Esophagus squamous epithelium (tissue), 5 donors: ENCODE measurements around the gene DNAH9. TPM values are rescaled to one million over a fixed set of nuclear protein-coding genes. Genes with fewer than 3 reads are reported as not detected.

Experiments
- DNase-seq: peaks from one replicate; lab custom pipeline; 2025; lab: John Stamatoyannopoulos, UW
- H3K27ac ChIP-seq, 4 donors: fragments of 200-600 bp; sonication (generic); one replicate each; pipeline ENCODE4 v1.5.1; 2016 to 2019; ENCODE audit warnings: mild to moderate bottlenecking in 1 of 4
- H3K27me3 ChIP-seq, 4 donors: fragments of 200-600 bp; sonication (generic); 1 replicate in 3 of 4; 2 replicates in 1 of 4; pipeline versions ENCODE4 v1.5.1 to v1.6.0; 2017 to 2021; ENCODE audit warnings: antibody characterized with exemption in 1 of 4
- H3K36me3 ChIP-seq, 3 donors: fragments of 200-600 bp; sonication (generic); one replicate each; pipeline ENCODE4 v1.5.1; 2016 to 2019
- H3K4me1 ChIP-seq, 3 donors: fragments of 200-600 bp; sonication (generic); one replicate each; pipeline ENCODE4 v1.5.1; 2017 to 2019
- H3K4me3 ChIP-seq, 4 donors: fragments of 200-600 bp; sonication (generic); 1 replicate in 3 of 4; 2 replicates in 1 of 4; pipeline ENCODE4 v1.5.1; 2016 to 2019; ENCODE audit warnings: mild to moderate bottlenecking in 2 of 4, moderate library complexity in 1 of 4
- H3K9me3 ChIP-seq, 3 donors: fragments of 200-600 bp; sonication (generic); one replicate each; pipeline ENCODE4 v1.5.1; 2016 to 2019
- CTCF ChIP-seq, 6 experiments: fragments of 450-650 bp in 4 of 6; fragments of 200-600 bp in 2 of 6; sonication (generic) in 2 of 6; IDR thresholded peaks; one replicate each; pipeline ENCODE4 v1.5.1; 2016 to 2019; ENCODE audit warnings: antibody characterized with exemption in 6 of 6, mild to moderate bottlenecking in 4 of 6, moderate library complexity in 4 of 6
- POLR2A ChIP-seq, 4 donors: fragments of 450-650 bp; IDR thresholded peaks; one replicate each; pipeline ENCODE4 v1.6.1; 2017; ENCODE audit warnings: antibody characterized with exemption in 4 of 4, mild to moderate bottlenecking in 4 of 4, moderate library complexity in 3 of 4
- WGBS, 2 donors: methylation state at CpG; one replicate each; pipeline ENCODE4 v1.1.5; 2018; 5-methylcytosine and 5-hydroxymethylcytosine counted together
- intact Hi-C: fragments of 100-400 bp; cut with DNase I; formaldehyde crosslinking; loops from one replicate; pipeline ENCODE4 v1.15.0; 2022
- total RNA-seq, 4 donors: library from RNA; depleted of rRNA; stranded (reverse); fragments of >200 nt; gene quantifications; one replicate each; pipeline ENCODE4 v1.1.0, GENCODE V29; 2016
- donor health status: DM: yes; HTN: yes; CAD: no.

Gene DNAH9
- total RNA-seq, 4 donors from 2014 or later: 0.18 to 0.61 (median 0.29) TPM

GRCh38 chr17:11561281-11561680 is 37.0 kb upstream of the DNAH9 start:
- Histone ChIP-seq H3K27me3 (peaks cover 0 to 9% (median 0%) of the 10 kb centered on the region in 4 donors), H3K4me3 (no peak overlapping the region), H3K4me1 (no peaks in the 10 kb centered on the region), H3K36me3 (no peaks in the 10 kb centered on the region), H3K27ac (no peak overlapping the region), H3K9me3 (no peaks in the 10 kb centered on the region)
- WGBS, 2 donors: 47 to 50% methylated on average over 1 of the region's 1 CpG
- intact Hi-C loops: no loop called here
- DNase-seq: no peak
- TF ChIP-seq POLR2A (IDR thresholded peaks at IDR 0.05) (no peak), CTCF (IDR thresholded peaks at IDR 0.05) (no peak)

DNA sequence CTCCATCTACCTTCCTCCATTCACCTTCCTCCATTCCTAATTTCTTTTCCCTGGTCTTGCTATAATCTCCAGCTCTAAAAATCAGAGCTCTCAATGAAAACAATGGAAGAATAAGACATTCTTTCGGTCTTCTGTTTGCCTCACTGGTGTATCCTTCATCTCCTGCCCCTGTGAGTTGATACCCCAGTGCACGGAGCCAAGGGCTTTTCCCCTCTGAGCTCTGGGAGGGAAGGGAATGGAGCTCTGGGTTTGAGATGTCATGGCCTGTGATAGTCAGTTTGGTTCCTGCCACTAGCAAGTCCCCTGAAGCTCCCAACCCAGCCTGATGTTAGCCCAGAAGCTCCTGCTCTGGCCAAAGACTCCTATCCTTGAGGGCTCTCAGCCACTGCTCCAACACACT is 36.6 kb upstream of the DNAH9 start:
- Histone ChIP-seq H3K9me3 (no peaks in the 10 kb centered on the region), H3K27me3 (peaks cover 0 to 9% (median 0%) of the 10 kb centered on the region in 4 donors), H3K27ac (no peak overlapping the region), H3K4me3 (no peak overlapping the region), H3K4me1 (no peaks in the 10 kb centered on the region), H3K36me3 (no peaks in the 10 kb centered on the region)
- no peak for TF ChIP-seq POLR2A (IDR thresholded peaks at IDR 0.05)
- TF ChIP-seq CTCF (IDR thresholded peaks at IDR 0.05): no peak
- intact Hi-C loops: no loop called here
- 75 to 81% methylated on average over 2 of the region's 2 CpGs for WGBS, 2 donors
- no peak for DNase-seq

DNA sequence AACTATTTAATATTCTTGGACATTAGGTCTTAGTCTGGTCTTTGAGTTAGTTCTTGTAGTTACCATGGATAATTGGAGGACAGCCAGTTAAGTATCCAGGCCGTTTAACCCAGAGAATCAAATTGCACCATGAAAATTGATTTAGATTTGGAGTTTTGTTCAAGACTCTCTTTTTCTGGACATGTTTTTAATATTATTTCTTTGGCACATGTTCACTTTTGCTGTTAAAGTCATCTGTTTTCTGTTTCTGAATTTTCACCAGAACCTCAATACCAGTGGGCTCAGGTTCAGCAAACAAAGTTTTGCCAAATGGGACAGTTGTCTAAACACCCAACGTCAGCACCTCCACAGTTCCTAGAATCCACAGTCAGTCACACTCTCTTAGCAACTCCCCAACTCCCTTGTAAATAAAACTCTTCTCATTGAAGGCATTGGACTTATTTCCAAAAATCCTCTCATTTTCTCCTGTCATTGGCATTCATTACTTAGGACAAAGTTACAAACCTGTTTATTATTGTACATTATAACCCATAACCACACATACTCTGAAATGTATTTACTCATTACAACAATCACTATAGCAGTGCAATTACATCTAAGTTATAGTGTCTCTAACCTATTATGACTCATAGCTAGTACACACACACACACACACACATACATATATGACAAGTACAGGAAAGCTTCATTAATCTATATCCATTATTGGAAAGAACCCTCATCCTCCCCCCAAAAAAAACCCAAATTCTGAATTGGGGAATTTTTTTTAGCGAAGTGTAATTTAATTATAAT is 33.5 kb upstream of the DNAH9 start:
- no peaks in the 10 kb centered on the region for H3K4me1 ChIP-seq
- DNase-seq: no peak
- intact Hi-C loops: no loop called here
- peaks cover 0 to 5% (median 0%) of the 10 kb centered on the region in 4 donors for H3K27me3 ChIP-seq
- no peaks in the 10 kb centered on the region for H3K36me3 ChIP-seq
- no peaks in the 10 kb centered on the region for H3K9me3 ChIP-seq
- TF ChIP-seq POLR2A (IDR thresholded peaks at IDR 0.05): no peak
- TF ChIP-seq CTCF (IDR thresholded peaks at IDR 0.05): no peak
- 34 to 35% methylated on average over 3 of the region's 3 CpGs for WGBS, 2 donors
- H3K27ac ChIP-seq: no peak overlapping the region
- no peak overlapping the region for H3K4me3 ChIP-seq

DNA sequence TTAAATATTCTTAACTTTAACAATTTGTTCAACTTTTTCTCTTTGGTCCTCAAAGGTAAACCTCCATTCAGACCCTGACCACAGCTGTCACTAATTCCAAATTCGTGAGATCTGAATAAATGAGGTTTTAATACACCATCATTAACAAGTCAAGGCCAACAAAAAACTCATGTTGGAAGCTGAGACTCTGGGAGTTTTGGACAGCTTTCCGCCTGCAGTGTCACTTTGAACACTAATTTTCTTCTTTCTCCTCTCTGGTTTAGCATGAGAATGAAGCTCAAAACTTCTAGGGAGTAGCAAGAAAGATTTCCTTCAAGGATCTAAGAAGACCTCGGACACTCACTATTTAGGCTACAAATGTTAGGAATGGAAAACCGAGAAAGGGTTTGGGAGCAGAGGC is 32.7 kb upstream of the DNAH9 start:
- intact Hi-C loops: no loop called here
- H3K36me3 ChIP-seq: no peaks in the 10 kb centered on the region
- TF ChIP-seq CTCF (IDR thresholded peaks at IDR 0.05): no peak
- TF ChIP-seq POLR2A (IDR thresholded peaks at IDR 0.05): no peak
- no peaks in the 10 kb centered on the region for H3K9me3 ChIP-seq
- no peaks in the 10 kb centered on the region for H3K27me3 ChIP-seq
- 46 to 58% methylated on average over 4 of the region's 4 CpGs for whole genome bisulfite sequencing, 2 donors
- H3K27ac ChIP-seq: no peak overlapping the region
- H3K4me3 ChIP-seq: no peak overlapping the region
- DNase-seq: no peak
- no peaks in the 10 kb centered on the region for H3K4me1 ChIP-seq

- Histone ChIP-seq H3K9me3 (no peaks in the 10 kb centered on the region), H3K27me3 (no peaks in the 10 kb centered on the region), H3K36me3 (no peaks in the 10 kb centered on the region), H3K4me1 (no peaks in the 10 kb centered on the region), H3K27ac (no peak overlapping the region), H3K4me3 (no peak overlapping the region)
- no peak for DNase-seq
- intact Hi-C loops: no loop called here
- TF ChIP-seq CTCF (IDR thresholded peaks at IDR 0.05) (no peak), POLR2A (IDR thresholded peaks at IDR 0.05) (no peak)
- 62 to 84% methylated on average over 3 of the region's 3 CpGs for WGBS, 2 donors
Measured at GRCh38 chr17:11578998-11579397, 19.3 kb upstream of the DNAH9 start.
